H1 (cell line): ENCODE data around the gene GALNT18. TPM values are rescaled to one million over a fixed set of nuclear protein-coding genes. Genes with fewer than 3 reads are reported as not detected.

ENCODE experiments used
- CTCF ChIA-PET: fragments of 300-600 bp; sonication (Branson Sonifier 250); formaldehyde crosslinking; loops from one replicate; lab custom pipeline; 2021; ENCODE audit not compliant: partially characterized antibody; lab: Charles Lee
- POLR2A ChIA-PET: fragments of 300-600 bp; sonication (Branson Sonifier 250); formaldehyde crosslinking; loops from one replicate; lab custom pipeline; 2021; ENCODE audit warnings: inconsistent platforms; ENCODE audit not compliant: partially characterized antibody; lab: Charles Lee
- DNase-seq, 2 experiments: peaks; one replicate each; pipeline versions ENCODE4 v3.0.0 to v3.0.0-alpha.2; 2010 to 2022; ENCODE audit warnings: low spot score in 2 of 2, low read depth in 1 of 2, mixed read lengths in 1 of 2
- FAIRE-seq: peaks from 2 replicates; lab custom pipeline; 2011; peaks lifted over from hg19 to GRCh38; lab: Jason Lieb, UNC
- H2AFZ ChIP-seq: 2 replicates; pipeline ENCODE4 v1.8.1; 2012; ENCODE audit warnings: low read length, inconsistent platforms
- H2AK5ac ChIP-seq: 2 replicates; pipeline ENCODE4 v1.6.1; 2013; ENCODE audit warnings: low read depth, low read length
- H2BK120ac ChIP-seq: replicated peaks from 2 replicates; pipeline ENCODE3; 2013; ENCODE audit warnings: low read depth, low read length, inconsistent platforms
- H2BK12ac ChIP-seq: 2 replicates; pipeline ENCODE4 v1.6.1; 2013; ENCODE audit warnings: low read depth, low read length
- H2BK15ac ChIP-seq: 2 replicates; pipeline ENCODE4 v1.6.1; 2013; ENCODE audit warnings: low read length
- H2BK20ac ChIP-seq: 2 replicates; pipeline ENCODE4 v1.6.1; 2013; ENCODE audit warnings: low read length
- H2BK5ac ChIP-seq: 2 replicates; pipeline ENCODE4 v1.6.1; 2013; ENCODE audit warnings: low read depth, low read length
- H3K14ac ChIP-seq: 2 replicates; pipeline ENCODE4 v1.6.1; 2013; ENCODE audit warnings: inconsistent platforms; ENCODE audit not compliant: insufficient read length
- H3K18ac ChIP-seq: 2 replicates; pipeline ENCODE4 v1.6.1; 2013; ENCODE audit warnings: low read length; ENCODE audit errors: extremely low read depth
- H3K23ac ChIP-seq: 2 replicates; pipeline ENCODE4 v1.6.1; 2013; ENCODE audit warnings: inconsistent platforms; ENCODE audit not compliant: insufficient read length
- H3K23me2 ChIP-seq: 2 replicates; pipeline ENCODE4 v1.6.1; 2013; ENCODE audit warnings: low read depth, low read length
- H3K27ac ChIP-seq: 2 replicates; pipeline ENCODE4 v1.6.1; 2011; ENCODE audit warnings: low read depth, low read length, inconsistent platforms
- H3K27me3 ChIP-seq, 4 experiments: replicated peaks in 1 of 4; 1 replicate in 1 of 4; 2 replicates in 3 of 4; pipeline versions ENCODE4 v1.6.1 to v1.8.1; 2011 to 2013; ENCODE audit warnings: low read length in 3 of 4, mild to moderate bottlenecking in 3 of 4, inconsistent platforms in 2 of 4, mixed read lengths in 2 of 4, moderate library complexity in 1 of 4; ENCODE audit not compliant: control insufficient read depth in 3 of 4, insufficient read depth in 3 of 4; ENCODE audit errors: extremely low read depth in 1 of 4
- H3K36me3 ChIP-seq, 4 experiments: 2 replicates each; pipeline versions ENCODE4 v1.6.1 to v1.8.1; 2011 to 2013; ENCODE audit warnings: mild to moderate bottlenecking in 4 of 4, low read length in 3 of 4, moderate library complexity in 2 of 4, control low read depth in 1 of 4, inconsistent platforms in 1 of 4; ENCODE audit not compliant: insufficient read depth in 4 of 4, control insufficient read depth in 2 of 4
- H3K4ac ChIP-seq: replicated peaks from 2 replicates; pipeline ENCODE3; 2013; ENCODE audit warnings: low read length, low read depth, mixed read lengths, inconsistent platforms; ENCODE audit not compliant: insufficient read length
- H3K4me1 ChIP-seq, 4 experiments: replicated peaks in 1 of 4; 1 replicate in 1 of 4; 2 replicates in 3 of 4; pipeline versions ENCODE4 v1.6.1 to v1.8.1; 2011 to 2013; ENCODE audit warnings: low read length in 3 of 4, inconsistent platforms in 2 of 4, mixed read lengths in 1 of 4; ENCODE audit not compliant: insufficient read depth in 4 of 4, control insufficient read depth in 3 of 4
- H3K4me2 ChIP-seq, 2 experiments: 2 replicates each; pipeline versions ENCODE4 v1.6.1 to v1.8.1; 2011 to 2013; ENCODE audit warnings: low read depth in 2 of 2, low read length in 2 of 2, control low read depth in 1 of 2, inconsistent platforms in 1 of 2, mild to moderate bottlenecking in 1 of 2; ENCODE audit not compliant: insufficient read depth in 1 of 2
- H3K4me3 ChIP-seq, 4 experiments: fragments of 200-600, 300-600 bp in 1 of 4; sonication (generic), shearing (Covaris generic), sonication (Bioruptor Twin) in 1 of 4; 2 replicates each; pipeline versions ENCODE4 v1.5.1 to v1.8.1; 2011 to 2016; ENCODE audit warnings: low read length in 4 of 4, low read depth in 3 of 4, control low read depth in 2 of 4, inconsistent platforms in 2 of 4, mild to moderate bottlenecking in 2 of 4, mixed read lengths in 1 of 4, moderate library complexity in 1 of 4; ENCODE audit not compliant: insufficient read depth in 2 of 4; ENCODE audit errors: extremely low read depth in 1 of 4
- H3K56ac ChIP-seq: replicated peaks from 2 replicates; pipeline ENCODE3; 2013; ENCODE audit warnings: low read depth, mild to moderate bottlenecking, mixed read lengths, low read length, inconsistent platforms; ENCODE audit not compliant: insufficient read length
- H3K79me1 ChIP-seq: 2 replicates; pipeline ENCODE4 v1.6.1; 2013; ENCODE audit warnings: low read depth, low read length, control low read depth
- H3K79me2 ChIP-seq, 2 experiments: 2 replicates each; pipeline versions ENCODE4 v1.6.1 to v1.8.1; 2012 to 2013; ENCODE audit warnings: low read length in 2 of 2, mild to moderate bottlenecking in 2 of 2, inconsistent platforms in 1 of 2; ENCODE audit not compliant: insufficient read depth in 2 of 2, control insufficient read depth in 1 of 2
- H3K9ac ChIP-seq, 4 experiments: replicated peaks in 1 of 4; 1 replicate in 1 of 4; 2 replicates in 3 of 4; pipeline versions ENCODE4 v1.6.1 to v1.8.1; 2011 to 2013; ENCODE audit warnings: low read depth in 3 of 4, low read length in 3 of 4, control low read depth in 2 of 4, mild to moderate bottlenecking in 2 of 4, moderate library complexity in 2 of 4, inconsistent platforms in 1 of 4; ENCODE audit errors: extremely low read depth in 1 of 4
- H3K9me3 ChIP-seq, 2 experiments: 2 replicates each; pipeline versions ENCODE4 v1.6.1 to v1.8.1; 2012 to 2013; ENCODE audit warnings: mild to moderate bottlenecking in 2 of 2, moderate library complexity in 2 of 2, control low read depth in 1 of 2, inconsistent platforms in 1 of 2, low read depth in 1 of 2, low read length in 1 of 2, mixed read lengths in 1 of 2; ENCODE audit not compliant: insufficient read depth in 2 of 2
- H4K20me1 ChIP-seq, 2 experiments: replicated peaks in 1 of 2; 2 replicates each; pipeline versions ENCODE3 to v1.8.1; 2011 to 2013; ENCODE audit warnings: inconsistent platforms in 2 of 2, low read length in 2 of 2, mild to moderate bottlenecking in 1 of 2; ENCODE audit not compliant: insufficient read depth in 2 of 2, control insufficient read depth in 1 of 2
- H4K5ac ChIP-seq: 2 replicates; pipeline ENCODE4 v1.6.1; 2013; ENCODE audit warnings: low read length, low read depth, mixed read lengths, inconsistent platforms; ENCODE audit not compliant: insufficient read length
- H4K8ac ChIP-seq: 2 replicates; pipeline ENCODE4 v1.8.0; 2013; ENCODE audit warnings: mild to moderate bottlenecking, moderate library complexity, low read length, inconsistent platforms; ENCODE audit not compliant: insufficient read depth; ENCODE audit errors: extremely low read depth
- H4K91ac ChIP-seq: replicated peaks from 2 replicates; pipeline ENCODE3; 2013; ENCODE audit warnings: low read length, mixed read lengths, inconsistent platforms; ENCODE audit not compliant: insufficient read length
- BACH1 ChIP-seq: IDR thresholded peaks from 2 replicates; pipeline ENCODE4 v1.6.1; 2012; ENCODE audit warnings: low read length, improper control_type of control experiment
- CEBPB ChIP-seq: IDR thresholded peaks from 2 replicates; pipeline ENCODE4 v1.6.1; 2012; ENCODE audit warnings: low read depth, low read length
- CTBP2 ChIP-seq: IDR thresholded peaks from 2 replicates; pipeline ENCODE4 v1.7.0; 2011; ENCODE audit warnings: borderline replicate concordance, mild to moderate bottlenecking, moderate library complexity, mixed read lengths, low read length; ENCODE audit not compliant: insufficient read depth, insufficient read length
- GABPA ChIP-seq: IDR thresholded peaks from 2 replicates; pipeline ENCODE4 v1.6.1; 2011; ENCODE audit warnings: mild to moderate bottlenecking, low read length, moderate library complexity, borderline replicate concordance; ENCODE audit not compliant: insufficient read depth
- KDM4A ChIP-seq: IDR thresholded peaks from one replicate; pipeline ENCODE4 v1.7.1; 2012; ENCODE audit warnings: low read depth, mild to moderate bottlenecking, moderate library complexity, low read length, inconsistent platforms; ENCODE audit not compliant: severe bottlenecking
- MAX ChIP-seq: IDR thresholded peaks from 2 replicates; pipeline ENCODE4 v1.6.1; 2012; ENCODE audit warnings: inconsistent platforms
- RBBP5 ChIP-seq: IDR thresholded peaks from 2 replicates; pipeline ENCODE4 v1.7.1; 2012; ENCODE audit warnings: low read depth, mild to moderate bottlenecking, inconsistent platforms, low read length, moderate library complexity, borderline replicate concordance
- SIX5 ChIP-seq: IDR thresholded peaks from 2 replicates; pipeline ENCODE4 v1.6.1; 2011; ENCODE audit warnings: mild to moderate bottlenecking, low read depth, low read length
- TCF12 ChIP-seq: IDR thresholded peaks from 2 replicates; pipeline ENCODE4 v1.6.1; 2011; ENCODE audit warnings: low read depth, mild to moderate bottlenecking, low read length
- TEAD4 ChIP-seq: IDR thresholded peaks from 2 replicates; pipeline ENCODE4 v1.6.1; 2012; ENCODE audit warnings: low read depth, low read length, inconsistent platforms, mixed read lengths
- USF2 ChIP-seq: IDR thresholded peaks from 2 replicates; pipeline ENCODE4 v1.6.1; 2011; ENCODE audit warnings: low read length, improper control_type of control experiment
- WGBS, 2 experiments: shearing (Covaris generic) in 1 of 2; methylation state at CpG; one replicate each; pipeline versions ENCODE4 v1.1.6 to v1.1.7; 2013 to 2015; ENCODE audit warnings: low lambda C conversion rate in 2 of 2, mixed read lengths in 2 of 2, inconsistent platforms in 1 of 2, low coverage in 1 of 2, missing lambda C conversion rate in 1 of 2; ENCODE audit not compliant: insufficient replicate concordance in 2 of 2, insufficient coverage in 1 of 2, insufficient read length in 1 of 2; ENCODE audit errors: extremely low coverage in 1 of 2, missing lambda C conversion rate in 1 of 2; 5-methylcytosine and 5-hydroxymethylcytosine counted together
- polyA plus RNA-seq, 7 experiments: library from polyadenylated mRNA; depleted of rRNA in 3 of 7; stranded (reverse) in 5 of 7; unstranded in 2 of 7; fragments of >200 nt in 5 of 7; fragments of 200-250 nt in 2 of 7; gene quantifications; 1 replicate in 5 of 7; 2 replicates in 1 of 7; 4 replicates in 1 of 7; pipeline versions ENCODE4 v1.2.1 to v1.2.3, GENCODE V29; 2011 to 2013; ENCODE audit warnings: missing spikeins in 2 of 7, mixed read lengths in 2 of 7
- total RNA-seq: library from RNA; stranded (reverse); fragmentation: NEBNext Ultra II Directional; extraction: Animal tissue kit (Norgen Biotek cat#: 25700); gene quantifications from 2 replicates; pipeline ENCODE4 v1.2.1, GENCODE V29; 2021

The GALNT18 gene
- total and polyA plus RNA-seq, 2 of the 8 experiments (the other 6 are each of a cell fraction or from before 2014, with no cell fraction given), result 6.0 to 9.4 TPM

GRCh38 chr11:11441091-11441490 lies 180.7 kb downstream of the GALNT18 start:
- Histone ChIP-seq H3K27ac (no peak overlapping the region), H3K9me3 (no peaks in the 10 kb centered on the region), H3K4me3 (no peak overlapping the region), H3K56ac (no peak overlapping the region), H2BK12ac (no peak overlapping the region), H3K36me3 (no peaks in the 10 kb centered on the region), H4K20me1 (no peaks in the 10 kb centered on the region), H3K9ac (no peak overlapping the region), H3K4me1 (peaks cover 0 to 3% (median 0%) of the 10 kb centered on the region in 4 experiments; a peak in 3 of 7 replicates), H3K23me2 (no peaks in the 10 kb centered on the region), H4K91ac (no peak overlapping the region), H3K14ac (no peak overlapping the region), H3K79me2 (no peaks in the 10 kb centered on the region), H2AFZ (no peak overlapping the region), H2BK120ac (no peak overlapping the region), H3K79me1 (no peaks in the 10 kb centered on the region), H2BK5ac (no peak overlapping the region), H3K27me3 (no peaks in the 10 kb centered on the region), H3K23ac (no peak overlapping the region), H3K4me2 (no peak overlapping the region), H2AK5ac (no peak overlapping the region), H2BK15ac (no peak overlapping the region), H4K5ac (no peak overlapping the region), H4K8ac (no peak overlapping the region), H3K18ac (no peak overlapping the region), H2BK20ac (no peak overlapping the region), H3K4ac (no peak overlapping the region)
- TF ChIP-seq TCF12, result no peak
- TF ChIP-seq RBBP5, result no peak
- no peak for TF ChIP-seq KDM4A
- no peak for TF ChIP-seq TEAD4
- no peak for TF ChIP-seq BACH1
- no peak for TF ChIP-seq SIX5
- TF ChIP-seq GABPA, result no peak
- no peak for TF ChIP-seq USF2
- TF ChIP-seq CTBP2, result no peak
- no peak for TF ChIP-seq CEBPB
- no peak for TF ChIP-seq MAX
- DNase-seq (no peak), FAIRE-seq (no peak)
- POLR2A ChIA-PET, result no interaction called here
- CTCF ChIA-PET, result interaction anchor here (1.0 to 1.1 kb wide), 3 partner anchors 11 to 118 kb away, joined by 3 to 4 read pairs (median 4); no protein-coding TSS in a partner anchor
- WGBS, 2 experiments, result 76% methylated on average over 1 of the region's 1 CpG; no CpG with 5 or more reads in 1 of the 2 experiments
